Psoas muscle (tissue), 8 donors: Measurements from ENCODE around the gene COL18A1. TPM values are rescaled to one million over a fixed set of nuclear protein-coding genes. Genes with fewer than 3 reads are reported as not detected.

Source experiments
- ATAC-seq, 4 donors: fragments of 200-7000 bp; cut with Tn5 transposase; one replicate each; pipeline ENCODE4 v1.9.1; 2020; ENCODE audit warnings: moderate library complexity in 3 of 4, mild to moderate bottlenecking in 2 of 4
- DNase-seq, 2 donors: peaks; one replicate each; pipeline ENCODE4 v3.0.0-alpha.2; 2020
- H3K27ac ChIP-seq: fragments of 200-600 bp; one replicate; pipeline ENCODE4 v1.8.0; 2022
- H3K27me3 ChIP-seq, 3 donors: fragments of 200-600 bp in 1 of 3; one replicate each; pipeline versions ENCODE4 v1.6.1 to v1.8.0; 2013 to 2022; ENCODE audit warnings: low read length in 2 of 3, mild to moderate bottlenecking in 2 of 3, moderate library complexity in 1 of 3; ENCODE audit not compliant: insufficient read depth in 3 of 3
- H3K36me3 ChIP-seq, 2 donors: fragments of 200-600 bp in 1 of 2; one replicate each; pipeline versions ENCODE4 v1.6.1 to v1.8.0; 2013 to 2022; ENCODE audit warnings: low read depth in 1 of 2, mild to moderate bottlenecking in 1 of 2, moderate library complexity in 1 of 2; ENCODE audit not compliant: insufficient read depth in 1 of 2
- H3K4me1 ChIP-seq: fragments of 200-600 bp; one replicate; pipeline ENCODE4 v1.8.0; 2022
- H3K4me3 ChIP-seq: fragments of 200-600 bp; one replicate; pipeline ENCODE4 v1.8.0; 2022; ENCODE audit warnings: mild to moderate bottlenecking
- H3K9me3 ChIP-seq: fragments of 200-600 bp; one replicate; pipeline ENCODE4 v1.8.0; 2022
- CTCF ChIP-seq: fragments of 200-600 bp; IDR thresholded peaks from one replicate; pipeline ENCODE4 v1.8.0; 2022; ENCODE audit warnings: antibody characterized with exemption
- whole genome bisulfite sequencing, 3 donors: extraction: QIAGEN DNeasy Blood & Tissue Kit; methylation state at CpG; one replicate each; pipeline versions ENCODE4 v1.1.6 to v1.1.7; 2013; 5-methylcytosine and 5-hydroxymethylcytosine counted together
- intact Hi-C, 2 donors: fragments of 100-400 bp; cut with DNase I; formaldehyde crosslinking; loops; one replicate each; pipeline versions ENCODE4 v1.11.0 to v1.14.2; 2022
- polyA plus RNA-seq, 3 donors: library from polyadenylated mRNA; stranded (reverse); fragments of 200-250 nt; gene quantifications; one replicate each; pipeline ENCODE4 v1.2.3, GENCODE V29; 2013
- total RNA-seq, 4 donors: library from RNA; stranded (reverse); fragmentation: NEBNext Ultra II Directional in 2 of 4; extraction: Animal tissue kit (Norgen Biotek cat#: 25700) in 2 of 4; gene quantifications; one replicate each; pipeline versions ENCODE4 v1.2.1 to v1.2.4, GENCODE V29; 2021 to 2023
- donor health status: healthy with polysubstance abuse.
- donor health status: DM: no; HTN: no; CAD: no; lungs with moderate emphysema.
- donor health status: Bipolar disorder and iron deficiency.
- donor health status: healthy.
- donor health status: DM: yes; HTN: yes; CAD: no.
- donor health status: DM: no; HTN: no; CAD: no.
- donor health status: DM: no; HTN: no; CAD: no.
- donor health status: DM: yes; HTN: yes; CAD: no.

Gene COL18A1
- total and polyA plus RNA-seq, 7 donors: 4.8 to 25.3 (median 12.1) TPM

- H3K4me1 ChIP-seq: no peaks in the 10 kb centered on the region
- intact Hi-C loops: no loop called here
- TF ChIP-seq CTCF: no peak
- no peak overlapping the region for H3K27ac ChIP-seq
- peaks cover 0 to 26% (median 2%) of the 10 kb centered on the region in 3 donors for H3K27me3 ChIP-seq
- H3K9me3 ChIP-seq: no peaks in the 10 kb centered on the region
- WGBS, 3 donors: 78 to 83% (median 80%) methylated on average over 16 to 17 of the region's 17 CpGs
- no peak overlapping the region for H3K4me3 ChIP-seq
- ATAC-seq (no peak), DNase-seq (no peak)
- H3K36me3 ChIP-seq: no peaks in the 10 kb centered on the region
These were observed 27.0 kb downstream of the COL18A1 start for GRCh38 chr21:45431781-45432572.

GRCh38 chr21:45432575-45433255 is 27.8 kb downstream of the COL18A1 start:
- DNase-seq (no peak), ATAC-seq (no peak)
- no peak for TF ChIP-seq CTCF
- WGBS, 3 donors: 48 to 67% (median 51%) methylated on average over 16 of the region's 16 CpGs
- Histone ChIP-seq H3K27me3 (peaks cover 0 to 26% (median 2%) of the 10 kb centered on the region in 3 donors), H3K27ac (no peak overlapping the region), H3K36me3 (no peaks in the 10 kb centered on the region), H3K9me3 (no peaks in the 10 kb centered on the region), H3K4me1 (no peaks in the 10 kb centered on the region), H3K4me3 (no peak overlapping the region)
- intact Hi-C loops: no loop called here

- Histone ChIP-seq H3K27ac (no peak overlapping the region), H3K4me3 (no peak overlapping the region), H3K36me3 (no peaks in the 10 kb centered on the region), H3K4me1 (no peaks in the 10 kb centered on the region), H3K27me3 (peaks cover 0 to 26% (median 2%) of the 10 kb centered on the region in 3 donors), H3K9me3 (no peaks in the 10 kb centered on the region)
- 76 to 85% (median 84%) methylated on average over 8 of the region's 8 CpGs for WGBS, 3 donors
- no peak for TF ChIP-seq CTCF
- no peak for ATAC-seq
- no peak for DNase-seq
- intact Hi-C loops: no loop called here
These were observed 28.3 kb downstream of the COL18A1 start for GRCh38 chr21:45433301-45433700.

GRCh38 chr21:45433911-45434644 is 29.1 kb downstream of the COL18A1 start:
- intact Hi-C loops: no loop called here
- WGBS, 3 donors: 77 to 79% (median 78%) methylated on average over 11 of the region's 11 CpGs
- DNase-seq (no peak), ATAC-seq (no peak)
- H3K4me1 ChIP-seq: peaks cover 6% of the 10 kb centered on the region
- H3K9me3 ChIP-seq: no peaks in the 10 kb centered on the region
- H3K27me3 ChIP-seq: peaks cover 0 to 29% (median 2%) of the 10 kb centered on the region in 3 donors
- H3K36me3 ChIP-seq: no peaks in the 10 kb centered on the region
- no peak overlapping the region for H3K4me3 ChIP-seq
- no peak for TF ChIP-seq CTCF
- H3K27ac ChIP-seq: no peak overlapping the region
